Lower leg skin (tissue), 3 donors: ENCODE data around the gene P2RY8.

ENCODE experiments used
- POLR2A ChIP-seq, 2 donors: fragments of 450-650 bp; IDR thresholded peaks; one replicate each; pipeline ENCODE4 v1.6.1; 2016 to 2017; ENCODE audit warnings: antibody characterized with exemption in 2 of 2, mild to moderate bottlenecking in 1 of 2, moderate library complexity in 1 of 2
- TF ChIP-seq, protein P1 (sequence below), 3 donors: fragments of 450-650 bp; IDR thresholded peaks; one replicate each; pipeline ENCODE4 v1.5.1; 2016; ENCODE audit warnings: antibody characterized with exemption in 3 of 3, mild to moderate bottlenecking in 3 of 3, moderate library complexity in 2 of 3

DNA sequence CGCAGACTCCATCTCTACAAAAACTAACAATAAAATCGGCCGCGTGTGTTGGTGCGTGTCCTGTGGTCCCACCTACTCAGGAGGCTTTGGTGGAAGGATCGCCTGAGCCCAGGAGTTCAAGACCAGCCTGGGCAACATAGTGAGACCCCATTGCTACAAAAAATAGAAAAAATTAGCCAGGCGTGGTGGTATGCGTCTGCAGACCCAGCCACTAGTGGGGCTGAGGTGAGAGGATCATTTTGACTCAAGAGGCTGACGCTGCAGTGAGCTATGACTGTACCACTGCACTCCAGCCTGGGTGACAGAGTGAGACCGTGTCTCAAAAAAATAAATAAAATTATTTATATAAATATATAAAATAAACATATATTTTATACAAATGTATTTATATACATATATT is 106.5 kb downstream of the P2RY8 start:
- TF ChIP-seq, protein P1, sequence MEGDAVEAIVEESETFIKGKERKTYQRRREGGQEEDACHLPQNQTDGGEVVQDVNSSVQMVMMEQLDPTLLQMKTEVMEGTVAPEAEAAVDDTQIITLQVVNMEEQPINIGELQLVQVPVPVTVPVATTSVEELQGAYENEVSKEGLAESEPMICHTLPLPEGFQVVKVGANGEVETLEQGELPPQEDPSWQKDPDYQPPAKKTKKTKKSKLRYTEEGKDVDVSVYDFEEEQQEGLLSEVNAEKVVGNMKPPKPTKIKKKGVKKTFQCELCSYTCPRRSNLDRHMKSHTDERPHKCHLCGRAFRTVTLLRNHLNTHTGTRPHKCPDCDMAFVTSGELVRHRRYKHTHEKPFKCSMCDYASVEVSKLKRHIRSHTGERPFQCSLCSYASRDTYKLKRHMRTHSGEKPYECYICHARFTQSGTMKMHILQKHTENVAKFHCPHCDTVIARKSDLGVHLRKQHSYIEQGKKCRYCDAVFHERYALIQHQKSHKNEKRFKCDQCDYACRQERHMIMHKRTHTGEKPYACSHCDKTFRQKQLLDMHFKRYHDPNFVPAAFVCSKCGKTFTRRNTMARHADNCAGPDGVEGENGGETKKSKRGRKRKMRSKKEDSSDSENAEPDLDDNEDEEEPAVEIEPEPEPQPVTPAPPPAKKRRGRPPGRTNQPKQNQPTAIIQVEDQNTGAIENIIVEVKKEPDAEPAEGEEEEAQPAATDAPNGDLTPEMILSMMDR (IDR thresholded peaks at IDR 0.05), result no peak
- no peak for TF ChIP-seq POLR2A (IDR thresholded peaks at IDR 0.05)
